Mesothelial cell of epicardium (in vitro differentiated cells): ENCODE measurements around the gene SH2B3. TPM values are rescaled to one million over a fixed set of nuclear protein-coding genes. Genes with fewer than 3 reads are reported as not detected.
"Not testable (repeated sequence)": the region's sequence is repeated elsewhere in the genome, so short reads cannot be mapped to it uniquely, and the experiment has no call there.

ENCODE experiments used
- DNase-seq, 2 experiments: peaks; one replicate each; pipeline ENCODE4 v3.0.0; 2021; ENCODE audit warnings: low spot score in 2 of 2; ENCODE audit not compliant: unreplicated experiment in 2 of 2
- H3K27ac Mint-ChIP-seq: 2 replicates; pipeline ENCODE4 v1.8.0; 2021; ENCODE audit warnings: mixed read lengths
- H3K27me3 Mint-ChIP-seq: 2 replicates; pipeline ENCODE4 v1.8.0; 2021; ENCODE audit warnings: low read depth, mixed read lengths
- H3K36me3 Mint-ChIP-seq: 2 replicates; pipeline ENCODE4 v1.8.0; 2021; ENCODE audit warnings: mixed read lengths
- H3K4me1 Mint-ChIP-seq: 2 replicates; pipeline ENCODE4 v1.8.0; 2021; ENCODE audit warnings: mixed read lengths
- H3K4me3 Mint-ChIP-seq: 2 replicates; pipeline ENCODE4 v1.8.0; 2021; ENCODE audit warnings: mild to moderate bottlenecking, moderate library complexity, mixed read lengths
- H3K9me3 Mint-ChIP-seq: 2 replicates; pipeline ENCODE4 v1.8.0; 2021; ENCODE audit warnings: mixed read lengths
- CTCF ChIP-seq: fragments of 200-600 bp; sonication (generic); IDR thresholded peaks from one replicate; pipeline ENCODE4 v1.5.0; 2021; ENCODE audit warnings: antibody characterized with exemption; ENCODE audit not compliant: unreplicated experiment
- total RNA-seq: library from RNA; stranded (reverse); gene quantifications from 3 replicates; pipeline ENCODE4 v1.2.1, GENCODE V29; 2021

Gene SH2B3
- total RNA-seq, 1 donor from 2014 or later: 2.1 TPM

- Mint-ChIP-seq H3K9me3 (no peaks in the 10 kb centered on the region), H3K4me3 (no peak overlapping the region), H3K27me3 (peaks cover 33% of the 10 kb centered on the region), H3K4me1 (peaks cover 11% of the 10 kb centered on the region), H3K27ac (no peak overlapping the region), H3K36me3 (no peaks in the 10 kb centered on the region)
- no peak for DNase-seq
- TF ChIP-seq CTCF: no peak
These were observed 4.5 kb upstream of the SH2B3 start for GRCh38 chr12:111401167-111401605.

GRCh38 chr12:111402490-111402824 lies 3.3 kb upstream of the SH2B3 start:
- not testable (repeated sequence) for H3K9me3 Mint-ChIP-seq, H3K36me3 Mint-ChIP-seq, DNase-seq, H3K27ac Mint-ChIP-seq, H3K4me3 Mint-ChIP-seq
- Mint-ChIP-seq H3K27me3 (peaks cover 40% of the 10 kb centered on the region), H3K4me1 (peaks cover 16% of the 10 kb centered on the region)

- TF ChIP-seq CTCF: no peak
- no peaks in the 10 kb centered on the region for H3K9me3 Mint-ChIP-seq
- peaks cover 16% of the 10 kb centered on the region for H3K4me1 Mint-ChIP-seq
- H3K27ac Mint-ChIP-seq: peak overlapping the region; percentile 21
- H3K36me3 Mint-ChIP-seq: no peaks in the 10 kb centered on the region
- H3K4me3 Mint-ChIP-seq: peak overlapping the region; percentile 59
- peaks cover 40% of the 10 kb centered on the region for H3K27me3 Mint-ChIP-seq
- no peak for DNase-seq
These were observed 1.2 kb upstream of the SH2B3 start for GRCh38 chr12:111404362-111405148.

GRCh38 chr12:111405149-111405858 lies 419 bp upstream of the SH2B3 start:
- H3K9me3 Mint-ChIP-seq: no peaks in the 10 kb centered on the region
- H3K27me3 Mint-ChIP-seq: peaks cover 36% of the 10 kb centered on the region
- peak overlapping the region; percentile 72 for H3K4me3 Mint-ChIP-seq
- DNase-seq: peak; percentile 86 to 88
- peak overlapping the region; percentile 72 for H3K27ac Mint-ChIP-seq
- no peak for TF ChIP-seq CTCF
- H3K36me3 Mint-ChIP-seq: no peaks in the 10 kb centered on the region
- H3K4me1 Mint-ChIP-seq: peaks cover 16% of the 10 kb centered on the region

GRCh38 chr12:111406474-111407376 lies 1.0 kb downstream of the SH2B3 start:
- peaks cover 34% of the 10 kb centered on the region for H3K27me3 Mint-ChIP-seq
- H3K4me3 Mint-ChIP-seq: peak overlapping the region; percentile 70
- H3K27ac Mint-ChIP-seq: peak overlapping the region; percentile 56
- no peaks in the 10 kb centered on the region for H3K9me3 Mint-ChIP-seq
- DNase-seq: no peak
- H3K36me3 Mint-ChIP-seq: no peaks in the 10 kb centered on the region
- TF ChIP-seq CTCF: no peak
- H3K4me1 Mint-ChIP-seq: peaks cover 16% of the 10 kb centered on the region
